Mucosa of gallbladder (tissue), 1 donor: ENCODE results near the gene STAC3. TPM values are rescaled to one million over a fixed set of nuclear protein-coding genes. Genes with fewer than 3 reads are reported as not detected.

ENCODE experiments used
- DNase-seq: peaks from one replicate; pipeline ENCODE4 v3.0.0-alpha.2; 2020; ENCODE audit warnings: low spot score
- total RNA-seq: library from RNA; stranded (reverse); gene quantifications from one replicate; pipeline ENCODE4 v1.2.1, GENCODE V29; 2021
- donor health status: DM: no; HTN: no; CAD: no.

STAC3 gene
- total RNA-seq, 1 donor from 2014 or later: 3.6 TPM

GRCh38 chr12:57236201-57236924 lies 14.6 kb downstream of the STAC3 start:
- DNase-seq: no peak

- DNase-seq: no peak
Observed at GRCh38 chr12:57235728-57236131, 15.3 kb downstream of the STAC3 start.

GRCh38 chr12:57235017-57235727 lies 15.8 kb downstream of the STAC3 start:
- peak; percentile 53 for DNase-seq

GRCh38 chr12:57234571-57235016 lies 16.4 kb downstream of the STAC3 start:
- no peak for DNase-seq

GRCh38 chr12:57234233-57234570 lies 16.8 kb downstream of the STAC3 start:
- DNase-seq: no peak

GRCh38 chr12:57233357-57234232 lies 17.4 kb downstream of the STAC3 start:
- DNase-seq: no peak

- DNase-seq: no peak
Observed at GRCh38 chr12:57232156-57232756, 18.7 kb downstream of the STAC3 start.

- DNase-seq: no peak
Observed at GRCh38 chr12:57231276-57232021, 19.5 kb downstream of the STAC3 start.

- no peak for DNase-seq
Observed at GRCh38 chr12:57230381-57231155, 20.4 kb downstream of the STAC3 start.

- DNase-seq: peak; percentile 97
Observed at GRCh38 chr12:57229634-57230380, 21.2 kb downstream of the STAC3 start, which contains the start of gene SHMT2. Gene SHMT2, plus strand, starts transcription at chr12:57229711. Its CDS starts 68 bp downstream, at chr12:57229779.

GRCh38 chr12:57229046-57229633 lies 21.8 kb downstream of the STAC3 start:
- no peak for DNase-seq

GRCh38 chr12:57227315-57228115 lies 23.5 kb downstream of the STAC3 start:
- no peak for DNase-seq

- no peak for DNase-seq
Observed at GRCh38 chr12:57226588-57227314, 24.2 kb downstream of the STAC3 start.

GRCh38 chr12:57225680-57226210 lies 25.2 kb downstream of the STAC3 start:
- DNase-seq: no peak

GRCh38 chr12:57224973-57225679 lies 25.9 kb downstream of the STAC3 start:
- DNase-seq: no peak

- no peak for DNase-seq
Observed at GRCh38 chr12:57224278-57224972, 26.6 kb downstream of the STAC3 start.
